ENCODE results near the gene FCMR.

DNA sequence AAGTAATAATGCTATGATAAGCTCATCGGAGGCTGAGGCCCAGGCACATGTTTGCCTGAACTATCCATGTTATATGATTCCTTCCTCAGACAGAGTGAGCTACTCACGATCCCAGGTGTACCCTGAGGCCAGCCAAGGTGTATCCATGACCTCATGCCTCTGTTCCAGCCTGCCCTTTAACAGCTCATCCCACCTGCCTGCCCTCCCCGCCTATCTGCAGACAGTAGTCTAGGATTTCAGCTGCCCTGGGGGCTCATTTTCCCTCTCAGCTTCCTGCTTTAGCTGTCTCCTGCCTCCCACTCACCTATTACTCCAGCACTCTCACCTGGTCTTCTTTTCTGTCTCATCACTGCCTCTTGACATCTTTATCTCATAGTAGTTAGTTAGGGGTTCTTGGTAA, 26.4 kb downstream of the FCMR start:
- TF ChIP-seq, protein P1, sequence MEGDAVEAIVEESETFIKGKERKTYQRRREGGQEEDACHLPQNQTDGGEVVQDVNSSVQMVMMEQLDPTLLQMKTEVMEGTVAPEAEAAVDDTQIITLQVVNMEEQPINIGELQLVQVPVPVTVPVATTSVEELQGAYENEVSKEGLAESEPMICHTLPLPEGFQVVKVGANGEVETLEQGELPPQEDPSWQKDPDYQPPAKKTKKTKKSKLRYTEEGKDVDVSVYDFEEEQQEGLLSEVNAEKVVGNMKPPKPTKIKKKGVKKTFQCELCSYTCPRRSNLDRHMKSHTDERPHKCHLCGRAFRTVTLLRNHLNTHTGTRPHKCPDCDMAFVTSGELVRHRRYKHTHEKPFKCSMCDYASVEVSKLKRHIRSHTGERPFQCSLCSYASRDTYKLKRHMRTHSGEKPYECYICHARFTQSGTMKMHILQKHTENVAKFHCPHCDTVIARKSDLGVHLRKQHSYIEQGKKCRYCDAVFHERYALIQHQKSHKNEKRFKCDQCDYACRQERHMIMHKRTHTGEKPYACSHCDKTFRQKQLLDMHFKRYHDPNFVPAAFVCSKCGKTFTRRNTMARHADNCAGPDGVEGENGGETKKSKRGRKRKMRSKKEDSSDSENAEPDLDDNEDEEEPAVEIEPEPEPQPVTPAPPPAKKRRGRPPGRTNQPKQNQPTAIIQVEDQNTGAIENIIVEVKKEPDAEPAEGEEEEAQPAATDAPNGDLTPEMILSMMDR (IDR thresholded peaks at IDR 0.05; ENCODE audit: borderline replicate concordance, extremely low read depth, low read length, poor library complexity, severe bottlenecking) = no peak
- TF ChIP-seq EZH2 (IDR thresholded peaks at IDR 0.05; ENCODE audit: borderline replicate concordance, low read depth, low read length, severe bottlenecking) = no peak

Data from DND-41 (cell line).